Measurements from ENCODE around the gene KRTAP23-1. TPM values are rescaled to one million over a fixed set of nuclear protein-coding genes. Genes with fewer than 3 reads are reported as not detected.

Gene KRTAP23-1, protein sequence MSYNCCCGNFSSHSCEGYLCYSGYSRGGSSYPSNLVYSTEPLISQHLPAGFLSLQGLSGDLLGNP
- not detected for total RNA-seq
- long read RNA-seq = 0 reads

GRCh38 chr21:30348506-30348905, at the start of gene KRTAP23-1:
Gene KRTAP23-1 (minus strand): TSS chr21:30348606. CDS start chr21:30348606, 0 bp downstream.
- H3K4me1 ChIP-seq = no peaks in the 10 kb centered on the region
- H3K27me3 ChIP-seq = no peaks in the 10 kb centered on the region
- H3K9me3 ChIP-seq = no peaks in the 10 kb centered on the region
- intact Hi-C loops (cut with DNase I) = no loop called here
- no peak for DNase-seq
- no peak for ATAC-seq
- TF ChIP-seq, protein P1, sequence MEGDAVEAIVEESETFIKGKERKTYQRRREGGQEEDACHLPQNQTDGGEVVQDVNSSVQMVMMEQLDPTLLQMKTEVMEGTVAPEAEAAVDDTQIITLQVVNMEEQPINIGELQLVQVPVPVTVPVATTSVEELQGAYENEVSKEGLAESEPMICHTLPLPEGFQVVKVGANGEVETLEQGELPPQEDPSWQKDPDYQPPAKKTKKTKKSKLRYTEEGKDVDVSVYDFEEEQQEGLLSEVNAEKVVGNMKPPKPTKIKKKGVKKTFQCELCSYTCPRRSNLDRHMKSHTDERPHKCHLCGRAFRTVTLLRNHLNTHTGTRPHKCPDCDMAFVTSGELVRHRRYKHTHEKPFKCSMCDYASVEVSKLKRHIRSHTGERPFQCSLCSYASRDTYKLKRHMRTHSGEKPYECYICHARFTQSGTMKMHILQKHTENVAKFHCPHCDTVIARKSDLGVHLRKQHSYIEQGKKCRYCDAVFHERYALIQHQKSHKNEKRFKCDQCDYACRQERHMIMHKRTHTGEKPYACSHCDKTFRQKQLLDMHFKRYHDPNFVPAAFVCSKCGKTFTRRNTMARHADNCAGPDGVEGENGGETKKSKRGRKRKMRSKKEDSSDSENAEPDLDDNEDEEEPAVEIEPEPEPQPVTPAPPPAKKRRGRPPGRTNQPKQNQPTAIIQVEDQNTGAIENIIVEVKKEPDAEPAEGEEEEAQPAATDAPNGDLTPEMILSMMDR (IDR thresholded peaks at IDR 0.05) = no peak
- H3K36me3 ChIP-seq = no peaks in the 10 kb centered on the region
- H3K27ac ChIP-seq = no peak within 1 kb of the TSS
- H3K4me3 ChIP-seq = no peak within 1 kb of the TSS

- H3K4me1 ChIP-seq = no peaks in the 10 kb centered on the region
- TF ChIP-seq, protein P1 (IDR thresholded peaks at IDR 0.05) = no peak
- H3K9me3 ChIP-seq = no peaks in the 10 kb centered on the region
- ATAC-seq (no peak), DNase-seq (no peak)
- intact Hi-C loops (cut with DNase I) = no loop called here
- no peak within 1 kb of the TSS for H3K27ac ChIP-seq
- no peaks in the 10 kb centered on the region for H3K27me3 ChIP-seq
- H3K4me3 ChIP-seq = no peak within 1 kb of the TSS
- no peaks in the 10 kb centered on the region for H3K36me3 ChIP-seq
Measured at GRCh38 chr21:30395731-30396130, 47.3 kb upstream of the KRTAP23-1 start, which contains the start of gene KRTAP13-1. Gene KRTAP13-1 (plus strand): TSS chr21:30396031. CDS start chr21:30396087, 56 bp downstream.

- H3K4me3 ChIP-seq = no peak overlapping the region
- ATAC-seq = no peak
- no peaks in the 10 kb centered on the region for H3K4me1 ChIP-seq
- H3K9me3 ChIP-seq = no peaks in the 10 kb centered on the region
- intact Hi-C loops (cut with DNase I) = no loop called here
- no peak for DNase-seq
- TF ChIP-seq, protein P1 (IDR thresholded peaks at IDR 0.05) = no peak
- no peaks in the 10 kb centered on the region for H3K27me3 ChIP-seq
- H3K27ac ChIP-seq = no peak overlapping the region
- H3K36me3 ChIP-seq = no peaks in the 10 kb centered on the region
Measured at GRCh38 chr21:30391492-30392025, 43.2 kb upstream of the KRTAP23-1 start.

- no peak for ATAC-seq
- no peak overlapping the region for H3K4me3 ChIP-seq
- no peaks in the 10 kb centered on the region for H3K36me3 ChIP-seq
- H3K9me3 ChIP-seq = no peaks in the 10 kb centered on the region
- intact Hi-C loops (cut with DNase I) = no loop called here
- H3K4me1 ChIP-seq = no peaks in the 10 kb centered on the region
- TF ChIP-seq, protein P1 (IDR thresholded peaks at IDR 0.05) = no peak
- DNase-seq = no peak
- H3K27ac ChIP-seq = no peak overlapping the region
- H3K27me3 ChIP-seq = no peaks in the 10 kb centered on the region
Measured at GRCh38 chr21:30382201-30382600, 33.8 kb upstream of the KRTAP23-1 start.

- Histone ChIP-seq H3K27ac (no peak within 1 kb of the TSS), H3K27me3 (no peaks in the 10 kb centered on the region), H3K9me3 (no peaks in the 10 kb centered on the region), H3K4me3 (no peak within 1 kb of the TSS), H3K36me3 (no peaks in the 10 kb centered on the region), H3K4me1 (no peaks in the 10 kb centered on the region)
- TF ChIP-seq, protein P1 (IDR thresholded peaks at IDR 0.05) = no peak
- intact Hi-C loops (cut with DNase I) = no loop called here
- ATAC-seq (no peak), DNase-seq (no peak)
Measured at GRCh38 chr21:30372139-30372770, 23.8 kb upstream of the KRTAP23-1 start, which contains the start of gene KRTAP13-2. Gene KRTAP13-2 (minus strand): TSS chr21:30372271. CDS start chr21:30372213, 58 bp downstream.
